T-cell (primary cell): ENCODE results near the gene AOX1. TPM values are rescaled to one million over a fixed set of nuclear protein-coding genes. Genes with fewer than 3 reads are reported as not detected.
"Not testable (repeated sequence)": the region's sequence is repeated elsewhere in the genome, so short reads cannot be mapped to it uniquely, and the experiment has no call there.

Experiments used
- ATAC-seq, 4 experiments: fragments of 200-7000 bp in 3 of 4; fragments of 150-1000 bp in 1 of 4; cut with Tn5 transposase; replicated peaks in 1 of 4; 1 replicate in 3 of 4; 2 replicates in 1 of 4; pipeline ENCODE4 v1.10.0; 2021; ENCODE audit warnings: moderate library complexity in 3 of 4, mild to moderate bottlenecking in 2 of 4, moderate number of reproducible peaks in 1 of 4
- CTCF ChIA-PET, 2 donors: fragments of 300-600 bp; sonication (Branson Sonifier 250); formaldehyde crosslinking; loops; one replicate each; lab custom pipeline; 2022; ENCODE audit warnings: antibody characterized with exemption in 2 of 2; lab: Charles Lee
- POLR2A ChIA-PET, 2 donors: fragments of 300-600 bp; sonication (Branson Sonifier 250); formaldehyde crosslinking; loops; one replicate each; lab custom pipeline; 2022; ENCODE audit warnings: antibody characterized with exemption in 2 of 2; lab: Charles Lee
- DNase-seq, 35 experiments: peaks; one replicate each; pipeline versions ENCODE4 v3.0.0 to v3.0.0-alpha.2; 2013 to 2023
- H3K27ac ChIP-seq: one replicate; pipeline ENCODE4 v1.5.1; 2013; ENCODE audit warnings: low read length
- H3K27me3 ChIP-seq, 2 experiments: replicated peaks in 1 of 2; 1 replicate in 1 of 2; 2 replicates in 1 of 2; pipeline versions ENCODE4 v1.6.1 to v1.7.0; 2013; ENCODE audit warnings: low read length in 1 of 2, mixed read lengths in 1 of 2; ENCODE audit not compliant: control insufficient read depth in 2 of 2, insufficient read depth in 2 of 2; ENCODE audit errors: extremely low read depth in 1 of 2
- H3K36me3 ChIP-seq, 2 donors: 1 replicate in 1 of 2; 2 replicates in 1 of 2; pipeline versions ENCODE4 v1.6.1 to v1.7.0; 2013; ENCODE audit warnings: low read length in 1 of 2; ENCODE audit not compliant: control insufficient read depth in 2 of 2, insufficient read depth in 1 of 2; ENCODE audit errors: extremely low read depth in 1 of 2
- H3K4me1 ChIP-seq, 2 experiments: 1 replicate in 1 of 2; 2 replicates in 1 of 2; pipeline versions ENCODE4 v1.6.1 to v1.7.0; 2013; ENCODE audit warnings: low read length in 2 of 2, mixed read lengths in 1 of 2; ENCODE audit not compliant: insufficient read depth in 2 of 2, control insufficient read depth in 1 of 2; ENCODE audit errors: extremely low read depth in 1 of 2
- H3K4me3 ChIP-seq, 2 donors: 1 replicate in 1 of 2; 2 replicates in 1 of 2; pipeline versions ENCODE4 v1.5.1 to v1.7.0; 2013; ENCODE audit warnings: mild to moderate bottlenecking in 2 of 2, low read length in 1 of 2, moderate library complexity in 1 of 2; ENCODE audit not compliant: control insufficient read depth in 1 of 2; ENCODE audit errors: extremely low read depth in 1 of 2
- H3K9me3 ChIP-seq: 2 replicates; pipeline ENCODE4 v1.7.0; 2013
- H3K27ac Mint-ChIP-seq, 2 donors: one replicate each; pipeline ENCODE4 v1.8.0; 2020 to 2021; ENCODE audit warnings: mild to moderate bottlenecking in 2 of 2, mixed read lengths in 2 of 2
- H3K27me3 Mint-ChIP-seq, 2 donors: one replicate each; pipeline ENCODE4 v1.8.0; 2021 to 2022; ENCODE audit warnings: mixed read lengths in 2 of 2
- H3K36me3 Mint-ChIP-seq: one replicate; pipeline ENCODE4 v1.8.0; 2021; ENCODE audit warnings: mixed read lengths
- H3K4me1 Mint-ChIP-seq, 3 donors: one replicate each; pipeline ENCODE4 v1.8.0; 2020 to 2022; ENCODE audit warnings: mixed read lengths in 3 of 3, mild to moderate bottlenecking in 1 of 3
- H3K4me3 Mint-ChIP-seq, 3 donors: one replicate each; pipeline ENCODE4 v1.8.0; 2020 to 2022; ENCODE audit warnings: mild to moderate bottlenecking in 3 of 3, mixed read lengths in 3 of 3, moderate library complexity in 3 of 3
- H3K9me3 Mint-ChIP-seq, 3 donors: one replicate each; pipeline ENCODE4 v1.8.0; 2020 to 2022; ENCODE audit warnings: mixed read lengths in 3 of 3
- WGBS: methylation state at CpG from one replicate; pipeline ENCODE4 v1.1.5; 2013; ENCODE audit warnings: missing lambda C conversion rate; ENCODE audit not compliant: insufficient coverage; 5-methylcytosine and 5-hydroxymethylcytosine counted together
- total RNA-seq, 35 experiments: library from RNA in 6 of 35; stranded (reverse) in 6 of 35; fragments of 120-200 nt in 1 of 35; gene quantifications; one replicate each; pipeline versions ENCODE4 v1.2.1 to v1.2.4 and lab custom pipeline; 2013 to 2026

The AOX1 gene
- total RNA-seq, 5 donors from 2014 or later (not counting 1 experiment from before 2014, with no cell fraction given) = 1.3 to 1.4 (median 1.4) TPM; not detected in 2

GRCh38 chr2:200679127-200679526 is 93.3 kb downstream of the AOX1 start:
- H3K4me3 Mint-ChIP-seq = no peak overlapping the region
- ChIA-PET CTCF (no interaction called here), POLR2A (interaction anchor here in 1 of 2 donors (0.6 kb wide), 1 partner anchor 1293 kb away, joined by 3 read pairs; no protein-coding TSS in a partner anchor)
- WGBS = 86% methylated on average over 2 of the region's 5 CpGs
- Histone ChIP-seq H3K27me3 (no peaks in the 10 kb centered on the region), H3K36me3 (no peaks in the 10 kb centered on the region), H3K9me3 (no peaks in the 10 kb centered on the region), H3K4me1 (no peaks in the 10 kb centered on the region), H3K27ac (no peak overlapping the region), H3K4me3 (no peak overlapping the region)
- no peaks in the 10 kb centered on the region for H3K36me3 Mint-ChIP-seq
- ATAC-seq = no peak
- no peak overlapping the region for H3K27ac Mint-ChIP-seq
- H3K27me3 Mint-ChIP-seq = peaks cover 0 to 3% of the 10 kb centered on the region in 2 donors
- H3K9me3 Mint-ChIP-seq = no peaks in the 10 kb centered on the region
- DNase-seq = no peak
- no peaks in the 10 kb centered on the region for H3K4me1 Mint-ChIP-seq

GRCh38 chr2:200679535-200679934 is 93.7 kb downstream of the AOX1 start:
- CTCF ChIA-PET = no interaction called here

GRCh38 chr2:200681697-200682096 is 95.9 kb downstream of the AOX1 start:
- H3K4me1 ChIP-seq = no peaks in the 10 kb centered on the region
- no peak overlapping the region for H3K4me3 ChIP-seq
- Mint-ChIP-seq H3K4me3 (no peak overlapping the region), H3K9me3 (no peaks in the 10 kb centered on the region), H3K36me3 (no peaks in the 10 kb centered on the region), H3K4me1 (no peaks in the 10 kb centered on the region), H3K27me3 (peaks cover 0 to 3% of the 10 kb centered on the region in 2 donors), H3K27ac (no peak overlapping the region)
- no CpG with 5 or more reads among the region's 2 CpGs for WGBS
- no peak for DNase-seq
- CTCF ChIA-PET = no interaction called here
- H3K27ac ChIP-seq = no peak overlapping the region
- no peak for ATAC-seq
- H3K27me3 ChIP-seq = no peaks in the 10 kb centered on the region
- POLR2A ChIA-PET = no interaction called here
- H3K36me3 ChIP-seq = no peaks in the 10 kb centered on the region
- H3K9me3 ChIP-seq = no peaks in the 10 kb centered on the region

More at GRCh38 chr2:200679535-200679934, 93.7 kb downstream of the AOX1 start:
- no peak for DNase-seq
- no peaks in the 10 kb centered on the region for H3K36me3 ChIP-seq
- H3K4me1 ChIP-seq = no peaks in the 10 kb centered on the region
- POLR2A ChIA-PET = interaction anchor here in 1 of 2 donors (0.6 kb wide), 1 partner anchor 1293 kb away, joined by 3 read pairs; no protein-coding TSS in a partner anchor
- no peak overlapping the region for H3K27ac ChIP-seq
- no peak for ATAC-seq
- Mint-ChIP-seq H3K4me1 (no peaks in the 10 kb centered on the region), H3K9me3 (no peaks in the 10 kb centered on the region), H3K4me3 (no peak overlapping the region), H3K27me3 (peaks cover 0 to 3% of the 10 kb centered on the region in 2 donors), H3K36me3 (no peaks in the 10 kb centered on the region), H3K27ac (no peak overlapping the region)
- no peaks in the 10 kb centered on the region for H3K27me3 ChIP-seq
- H3K4me3 ChIP-seq = no peak overlapping the region
- no CpG with 5 or more reads among the region's 5 CpGs for WGBS
- H3K9me3 ChIP-seq = no peaks in the 10 kb centered on the region

GRCh38 chr2:200682407-200682806 is 96.6 kb downstream of the AOX1 start:
- H3K27me3 ChIP-seq, H3K36me3 ChIP-seq, H3K27ac ChIP-seq, CTCF ChIA-PET, H3K9me3 Mint-ChIP-seq, H3K9me3 ChIP-seq, H3K27me3 Mint-ChIP-seq, H3K27ac Mint-ChIP-seq, ATAC-seq, H3K4me3 ChIP-seq, H3K36me3 Mint-ChIP-seq, H3K4me1 ChIP-seq, POLR2A ChIA-PET, H3K4me3 Mint-ChIP-seq, DNase-seq, H3K4me1 Mint-ChIP-seq: not testable (repeated sequence)
- WGBS = no CpG with 5 or more reads among the region's 5 CpGs

GRCh38 chr2:200687922-200688920 is 102.4 kb downstream of the AOX1 start:
- H3K9me3 ChIP-seq = no peaks in the 10 kb centered on the region
- no peaks in the 10 kb centered on the region for H3K36me3 ChIP-seq
- DNase-seq (no peak), ATAC-seq (no peak)
- no peaks in the 10 kb centered on the region for H3K27me3 Mint-ChIP-seq
- WGBS = no CpG with 5 or more reads among the region's 2 CpGs
- no peaks in the 10 kb centered on the region for H3K4me1 ChIP-seq
- H3K27me3 ChIP-seq = no peaks in the 10 kb centered on the region
- H3K4me3 Mint-ChIP-seq = no peak overlapping the region
- POLR2A ChIA-PET = no interaction called here
- H3K36me3 Mint-ChIP-seq = no peaks in the 10 kb centered on the region
- no peak overlapping the region for H3K4me3 ChIP-seq
- no peaks in the 10 kb centered on the region for H3K9me3 Mint-ChIP-seq
- H3K27ac ChIP-seq = no peak overlapping the region
- no peak overlapping the region for H3K27ac Mint-ChIP-seq
- H3K4me1 Mint-ChIP-seq = no peaks in the 10 kb centered on the region
- CTCF ChIA-PET = no interaction called here

GRCh38 chr2:200689115-200689514 is 103.3 kb downstream of the AOX1 start:
- Mint-ChIP-seq H3K27me3 (no peaks in the 10 kb centered on the region), H3K27ac (no peak overlapping the region), H3K9me3 (no peaks in the 10 kb centered on the region), H3K4me3 (no peak overlapping the region), H3K4me1 (no peaks in the 10 kb centered on the region), H3K36me3 (no peaks in the 10 kb centered on the region)
- no peak overlapping the region for H3K27ac ChIP-seq
- ChIA-PET POLR2A (no interaction called here), CTCF (no interaction called here)
- H3K4me1 ChIP-seq = no peaks in the 10 kb centered on the region
- H3K4me3 ChIP-seq = no peak overlapping the region
- no peaks in the 10 kb centered on the region for H3K27me3 ChIP-seq
- no peaks in the 10 kb centered on the region for H3K9me3 ChIP-seq
- DNase-seq = no peak
- 0% methylated on average over 1 of the region's 3 CpGs for WGBS
- no peaks in the 10 kb centered on the region for H3K36me3 ChIP-seq
- ATAC-seq = no peak
